ENCODE results near the gene CGN. TPM values are rescaled to one million over a fixed set of nuclear protein-coding genes. Genes with fewer than 3 reads are reported as not detected.

Gene CGN
- total and polyA plus RNA-seq, 11 donors: 0.08 to 21.0 (median 0.19) TPM; not detected in 4

- TF ChIP-seq CTCF (IDR thresholded peaks at IDR 0.05): no peak
- H3K9me3 ChIP-seq: no peaks in the 10 kb centered on the region
Observed at GRCh38 chr1:151526735-151527525, 15.7 kb downstream of the CGN start.

DNA sequence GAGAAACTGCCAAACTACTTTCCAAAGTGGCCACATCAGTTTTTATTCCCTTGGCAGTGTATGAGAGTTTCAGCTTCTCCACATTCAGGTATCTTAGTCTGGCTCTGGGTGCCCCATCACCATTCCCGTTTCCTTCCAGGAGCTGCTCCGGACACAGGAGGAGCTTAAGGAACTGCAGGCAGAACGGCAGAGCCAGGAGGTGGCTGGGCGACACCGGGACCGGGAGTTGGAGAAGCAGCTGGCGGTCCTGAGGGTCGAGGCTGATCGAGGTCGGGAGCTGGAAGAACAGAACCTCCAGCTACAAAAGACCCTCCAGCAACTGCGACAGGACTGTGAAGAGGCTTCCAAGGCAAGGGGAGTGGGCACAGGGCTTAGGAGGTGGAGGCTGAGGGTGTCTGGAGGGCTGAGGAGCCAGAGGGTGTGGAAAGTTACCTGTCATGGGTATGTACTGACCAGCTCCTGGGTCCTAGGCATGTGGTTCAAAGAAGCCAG lies 18.1 kb downstream of the CGN start:
- no peak for ATAC-seq
- no peak for TF ChIP-seq POLR2A (IDR thresholded peaks at IDR 0.05)
- TF ChIP-seq CTCF (IDR thresholded peaks at IDR 0.05): no peak
- Histone ChIP-seq H3K27ac (no peak overlapping the region), H3K27me3 (no peaks in the 10 kb centered on the region), H3K4me3 (no peak overlapping the region), H3K4me1 (no peaks in the 10 kb centered on the region), H3K9me3 (no peaks in the 10 kb centered on the region), H3K36me3 (no peaks in the 10 kb centered on the region)
- WGBS, 4 donors: 81 to 89% (median 87%) methylated on average over 11 of the region's 11 CpGs
- no peak for DNase-seq
- intact Hi-C loops (cut with DNase I): no loop called here

More at GRCh38 chr1:151526735-151527525, 15.7 kb downstream of the CGN start:
- 83 to 89% (median 87%) methylated on average over 7 of the region's 7 CpGs for WGBS, 4 donors
- Histone ChIP-seq H3K27me3 (no peaks in the 10 kb centered on the region), H3K4me3 (no peak overlapping the region), H3K4me1 (no peaks in the 10 kb centered on the region), H3K27ac (no peak overlapping the region), H3K36me3 (no peaks in the 10 kb centered on the region)
- DNase-seq (no peak), ATAC-seq (peak in 1 of 4 donors; percentile 11)
- intact Hi-C loops (cut with DNase I): no loop called here

GRCh38 chr1:151529781-151530180 lies 18.6 kb downstream of the CGN start:
- Histone ChIP-seq H3K4me1 (no peaks in the 10 kb centered on the region), H3K9me3 (no peaks in the 10 kb centered on the region), H3K36me3 (no peaks in the 10 kb centered on the region), H3K4me3 (no peak overlapping the region), H3K27ac (no peak overlapping the region), H3K27me3 (no peaks in the 10 kb centered on the region)
- WGBS, 4 donors: 89 to 96% (median 93%) methylated on average over 15 to 18 of the region's 18 CpGs
- no peak for DNase-seq
- ATAC-seq: no peak
- TF ChIP-seq CTCF (IDR thresholded peaks at IDR 0.05) (no peak), POLR2A (IDR thresholded peaks at IDR 0.05) (no peak)
- intact Hi-C loops (cut with DNase I): loop anchor here in 6 of 10 donors (5.0 to 10.0 kb wide), 4 partner anchors 85 to 305 kb away; partner anchors contain the start of genes C2CD4D (in 4 of the 6) and RORC (in 4 of the 6)

GRCh38 chr1:151530461-151530860 lies 19.3 kb downstream of the CGN start:
- no peak for TF ChIP-seq CTCF (IDR thresholded peaks at IDR 0.05)
- no peak for TF ChIP-seq POLR2A (IDR thresholded peaks at IDR 0.05)
- Histone ChIP-seq H3K27ac (no peak overlapping the region), H3K9me3 (no peaks in the 10 kb centered on the region), H3K36me3 (no peaks in the 10 kb centered on the region), H3K27me3 (no peaks in the 10 kb centered on the region), H3K4me1 (no peaks in the 10 kb centered on the region), H3K4me3 (no peak overlapping the region)
- DNase-seq (no peak), ATAC-seq (no peak)
- 80 to 86% (median 83%) methylated on average over 11 of the region's 11 CpGs for WGBS, 4 donors
- intact Hi-C loops (cut with DNase I): loop anchor here in 6 of 10 donors (5.0 to 10.0 kb wide), 4 partner anchors 86 to 304 kb away; partner anchors contain the start of genes C2CD4D (in 4 of the 6) and RORC (in 4 of the 6)

All from heart left ventricle (tissue), 16 donors.